Tibial nerve (tissue), 4 donors: ENCODE data around the gene AGAP3. TPM values are rescaled to one million over a fixed set of nuclear protein-coding genes. Genes with fewer than 3 reads are reported as not detected.
"Not testable (repeated sequence)": the region's sequence is repeated elsewhere in the genome, so short reads cannot be mapped to it uniquely, and the experiment has no call there.

ENCODE experiments used
- DNase-seq, 2 donors: peaks; one replicate each; pipeline ENCODE4 v3.0.0-alpha.2; 2019; ENCODE audit warnings: low spot score in 2 of 2
- H3K27ac ChIP-seq, 4 donors: fragments of 200-600 bp; sonication (generic) in 3 of 4; one replicate each; pipeline ENCODE4 v1.5.1; 2017 to 2019; ENCODE audit warnings: mild to moderate bottlenecking in 1 of 4
- H3K27me3 ChIP-seq, 2 donors: fragments of 200-600 bp; sonication (generic) in 1 of 2; one replicate each; pipeline versions ENCODE4 v1.5.1 to v1.6.0; 2017 to 2019
- H3K36me3 ChIP-seq, 3 donors: fragments of 200-600 bp; sonication (generic); one replicate each; pipeline ENCODE4 v1.5.1; 2018 to 2019
- H3K4me1 ChIP-seq, 4 donors: fragments of 200-600 bp; sonication (generic) in 3 of 4; one replicate each; pipeline ENCODE4 v1.5.1; 2017 to 2019
- H3K4me3 ChIP-seq, 4 donors: fragments of 200-600 bp; sonication (generic) in 3 of 4; one replicate each; pipeline ENCODE4 v1.5.1; 2017 to 2019; ENCODE audit warnings: mild to moderate bottlenecking in 1 of 4, moderate library complexity in 1 of 4
- H3K9me3 ChIP-seq, 4 donors: fragments of 200-600 bp; sonication (generic) in 3 of 4; one replicate each; pipeline ENCODE4 v1.5.1; 2017 to 2019
- CTCF ChIP-seq, 5 experiments: fragments of 200-600 bp in 3 of 5; fragments of 450-650 bp in 2 of 5; sonication (generic) in 3 of 5; IDR thresholded peaks; one replicate each; pipeline ENCODE4 v1.5.1; 2016 to 2019; ENCODE audit warnings: antibody characterized with exemption in 5 of 5, mild to moderate bottlenecking in 3 of 5, moderate library complexity in 2 of 5
- EP300 ChIP-seq, 2 donors: sonication (generic); formaldehyde crosslinking; IDR thresholded peaks; one replicate each; pipeline ENCODE4 v1.6.1; 2017; ENCODE audit warnings: antibody characterized with exemption in 2 of 2, mild to moderate bottlenecking in 1 of 2
- POLR2A ChIP-seq, 2 donors: fragments of 450-650 bp; IDR thresholded peaks; one replicate each; pipeline ENCODE4 v1.6.1; 2017; ENCODE audit warnings: antibody characterized with exemption in 2 of 2, mild to moderate bottlenecking in 2 of 2, moderate library complexity in 2 of 2
- WGBS, 2 donors: methylation state at CpG; one replicate each; pipeline ENCODE4 v1.1.5; 2018; 5-methylcytosine and 5-hydroxymethylcytosine counted together
- total RNA-seq, 4 donors: library from RNA; depleted of rRNA; stranded (reverse); fragments of >200 nt; gene quantifications; one replicate each; pipeline ENCODE4 v1.1.0, GENCODE V29; 2016

The AGAP3 gene
- total RNA-seq = 100 to 1,000 TPM in 2 of 4 donors, 10 to 100 TPM in 2; 40.0 to 114 (median 87.2) TPM

GRCh38 chr7:151085691-151086620 is at the start of gene AGAP3:
TSS of gene AGAP3 (plus strand) at chr7:151086475. CDS start at chr7:151086742, 267 bp downstream.
- DNase-seq = peak; percentile 73 to 77
- H3K27ac ChIP-seq = peak within 1 kb of the TSS; percentile 81 to 93 (median 86)
- H3K27me3 ChIP-seq = no peaks in the 10 kb centered on the region
- H3K4me3 ChIP-seq = peak within 1 kb of the TSS; percentile 63 to 93 (median 68)
- peak; percentile 66 to 73 for TF ChIP-seq POLR2A (IDR thresholded peaks at IDR 0.05)
- peak in 1 of 2 donors; percentile 90 for TF ChIP-seq EP300 (IDR thresholded peaks at IDR 0.05)
- peak in 1 of 5 experiments; percentile 20 for TF ChIP-seq CTCF (IDR thresholded peaks at IDR 0.05)
- no peaks in the 10 kb centered on the region for H3K36me3 ChIP-seq
- WGBS, 2 donors = 0 to 1% methylated on average over 22 to 37 of the region's 84 CpGs
- no peaks in the 10 kb centered on the region for H3K9me3 ChIP-seq
- peaks cover 0 to 75% (median 54%) of the 10 kb centered on the region in 4 donors for H3K4me1 ChIP-seq

- no peaks in the 10 kb centered on the region for H3K9me3 ChIP-seq
- TF ChIP-seq EP300 (IDR thresholded peaks at IDR 0.05) = peak in 1 of 2 donors; percentile 45
- TF ChIP-seq CTCF (IDR thresholded peaks at IDR 0.05) = no peak
- 38 to 40% methylated on average over 10 to 12 of the region's 12 CpGs for WGBS, 2 donors
- H3K27me3 ChIP-seq = no peaks in the 10 kb centered on the region
- peak; percentile 23 to 45 for DNase-seq
- H3K36me3 ChIP-seq = peaks cover 0 to 81% (median 0%) of the 10 kb centered on the region in 3 donors
- peaks cover 0 to 27% (median 9%) of the 10 kb centered on the region in 4 donors for H3K4me1 ChIP-seq
- peak overlapping the region in 2 of 4 donors; percentile 20 to 70 for H3K27ac ChIP-seq
- no peak overlapping the region for H3K4me3 ChIP-seq
Observed at GRCh38 chr7:151038951-151039849, 47.1 kb upstream of the AGAP3 start.

GRCh38 chr7:151039850-151040548 is 46.3 kb upstream of the AGAP3 start:
- Histone ChIP-seq H3K27me3 (no peaks in the 10 kb centered on the region), H3K4me3 (no peak overlapping the region), H3K36me3 (peaks cover 0 to 81% (median 0%) of the 10 kb centered on the region in 3 donors), H3K9me3 (no peaks in the 10 kb centered on the region), H3K4me1 (peaks cover 0 to 24% (median 9%) of the 10 kb centered on the region in 4 donors), H3K27ac (no peak overlapping the region)
- no peak for DNase-seq
- 68% methylated on average over 17 to 18 of the region's 18 CpGs for WGBS, 2 donors
- TF ChIP-seq CTCF (IDR thresholded peaks at IDR 0.05) (no peak), EP300 (IDR thresholded peaks at IDR 0.05) (no peak), POLR2A (IDR thresholded peaks at IDR 0.05) (no peak)

GRCh38 chr7:151040616-151041375 is 45.5 kb upstream of the AGAP3 start:
- no peak for DNase-seq
- WGBS, 2 donors = 87% methylated on average over 29 to 30 of the region's 30 CpGs
- no peaks in the 10 kb centered on the region for H3K9me3 ChIP-seq
- peaks cover 0 to 81% (median 0%) of the 10 kb centered on the region in 3 donors for H3K36me3 ChIP-seq
- TF ChIP-seq CTCF (IDR thresholded peaks at IDR 0.05) (no peak), POLR2A (IDR thresholded peaks at IDR 0.05) (no peak), EP300 (IDR thresholded peaks at IDR 0.05) (no peak)
- H3K4me3 ChIP-seq = no peak overlapping the region
- H3K27ac ChIP-seq = no peak overlapping the region
- peaks cover 0 to 19% (median 9%) of the 10 kb centered on the region in 4 donors for H3K4me1 ChIP-seq
- H3K27me3 ChIP-seq = no peaks in the 10 kb centered on the region

GRCh38 chr7:151043449-151043848 is 42.8 kb upstream of the AGAP3 start:
- not testable (repeated sequence) for H3K9me3 ChIP-seq, DNase-seq, H3K27ac ChIP-seq, H3K4me3 ChIP-seq, H3K27me3 ChIP-seq
- Histone ChIP-seq H3K36me3 (peaks cover 0 to 59% (median 0%) of the 10 kb centered on the region in 3 donors), H3K4me1 (peaks cover 0 to 33% (median 18%) of the 10 kb centered on the region in 4 donors)
- 84 to 87% methylated on average over 10 of the region's 10 CpGs for WGBS, 2 donors
